HG03571 (cell line): Measurements from ENCODE around the gene IL17RE.

Source experiments
- ATAC-seq: cut with Tn5 transposase; IDR thresholded peaks from one replicate; pipeline ENCODE4 v1.9.1; 2021; ENCODE audit not compliant: unreplicated experiment

IL17RE gene

GRCh38 chr3:9903238-9903624, 583 bp downstream of the IL17RE start:
- ATAC-seq: no peak

DNA sequence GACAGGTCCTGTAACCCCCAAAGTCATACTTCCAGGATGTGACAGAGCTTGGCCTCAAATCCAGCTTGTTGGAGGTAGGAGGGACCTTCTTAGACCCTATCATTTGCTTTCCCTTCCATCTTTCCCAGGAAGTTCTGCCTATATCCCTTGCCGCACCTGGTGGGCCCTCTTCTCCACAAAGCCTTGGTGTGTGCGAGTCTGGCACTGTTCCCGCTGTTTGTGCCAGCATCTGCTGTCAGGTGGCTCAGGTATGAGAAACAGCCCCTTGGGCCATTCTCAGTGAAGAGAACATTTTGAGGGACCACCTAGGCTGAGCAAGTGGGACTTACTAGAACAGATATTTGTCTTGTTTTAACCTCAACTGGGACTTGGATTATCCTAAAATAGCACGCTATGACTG, 1.3 kb downstream of the IL17RE start:
- no peak for ATAC-seq

DNA sequence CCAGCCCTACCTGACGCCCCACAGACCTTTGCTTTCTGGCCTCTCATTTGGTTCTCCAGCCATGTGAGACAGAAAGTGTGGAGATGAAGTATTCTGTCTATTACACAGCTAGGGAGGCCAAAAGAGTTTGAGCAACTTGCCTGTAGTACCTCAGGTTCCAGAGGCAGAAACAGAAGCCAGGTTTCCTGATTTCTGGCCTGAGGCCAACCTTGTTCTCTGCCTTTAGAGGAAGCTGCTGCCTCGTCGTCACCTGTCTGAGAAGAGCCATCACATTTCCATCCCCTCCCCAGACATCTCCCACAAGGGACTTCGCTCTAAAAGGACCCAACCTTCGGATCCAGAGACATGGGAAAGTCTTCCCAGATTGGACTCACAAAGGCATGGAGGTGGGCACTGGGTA, 3.8 kb downstream of the IL17RE start:
- ATAC-seq: no peak

GRCh38 chr3:9908286-9908685, 5.6 kb downstream of the IL17RE start:
- no peak for ATAC-seq

DNA sequence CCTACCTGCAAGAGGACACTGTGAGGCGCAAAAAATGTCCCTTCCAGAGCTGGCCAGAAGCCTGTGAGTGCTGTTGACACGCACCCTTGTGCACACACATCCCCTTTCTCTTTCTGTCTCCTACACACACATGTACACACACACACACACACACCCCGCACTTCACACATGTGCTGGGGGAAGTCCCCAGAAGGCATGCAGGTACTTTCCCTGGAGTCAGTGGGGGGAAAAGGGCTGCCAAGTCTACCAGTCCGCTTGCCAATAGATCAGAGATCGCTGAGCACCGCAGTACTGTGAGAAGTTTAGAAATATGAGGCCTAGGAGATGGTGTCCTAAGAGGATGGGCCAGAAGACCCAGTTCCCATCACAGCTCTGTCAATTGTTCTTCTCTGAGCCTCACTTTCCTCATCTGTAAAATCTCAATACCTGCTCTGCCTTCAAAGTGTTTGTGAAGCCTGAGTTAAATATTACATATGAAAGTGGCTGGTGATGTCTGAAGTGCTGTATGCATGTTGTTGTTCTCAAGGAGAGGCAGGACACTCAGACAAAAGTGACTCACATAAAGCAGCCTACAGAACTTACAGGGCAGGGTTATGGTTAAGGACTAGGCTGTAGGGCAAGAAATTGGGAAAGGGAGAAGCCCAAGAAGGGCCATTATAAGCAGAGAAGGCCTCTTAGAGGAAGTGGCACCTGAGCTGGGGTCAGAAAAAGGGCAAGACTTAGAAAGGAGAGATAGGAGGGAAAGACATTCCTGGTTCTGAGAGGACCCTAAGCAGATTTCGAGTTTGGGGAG, 6.8 kb downstream of the IL17RE start:
- ATAC-seq: no peak

- ATAC-seq: no peak
Measured at GRCh38 chr3:9911863-9912262, 9.2 kb downstream of the IL17RE start.

DNA sequence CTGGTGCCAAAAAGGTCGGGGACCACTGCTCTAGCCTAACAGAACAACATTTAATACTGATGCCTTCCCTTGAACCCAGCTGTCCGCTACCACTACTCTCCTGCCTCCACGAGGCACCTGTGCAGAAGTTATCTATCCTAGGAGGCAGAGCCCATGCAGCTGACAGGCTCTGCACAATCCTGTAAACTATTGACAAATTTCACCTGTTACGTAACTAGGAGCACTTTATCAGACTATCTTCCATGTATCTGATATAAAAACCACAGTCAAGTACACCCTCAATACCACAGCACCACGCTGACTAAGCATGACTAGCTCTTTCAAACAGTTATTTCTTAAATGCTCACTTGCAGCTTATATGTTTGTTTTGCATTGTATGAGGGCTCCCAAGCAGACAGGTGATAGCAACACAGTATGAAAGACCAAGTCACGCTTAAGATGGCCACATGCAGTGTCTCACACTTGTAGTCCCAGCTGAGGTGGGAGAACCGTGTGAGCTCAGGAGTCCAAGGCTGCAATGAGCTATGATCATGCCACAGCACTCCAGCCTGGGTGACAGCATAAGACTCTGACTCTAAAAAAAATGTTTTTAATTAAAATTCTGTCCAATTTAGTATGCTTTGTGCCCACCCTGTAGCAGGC, 9.8 kb downstream of the IL17RE start:
- no peak for ATAC-seq

DNA sequence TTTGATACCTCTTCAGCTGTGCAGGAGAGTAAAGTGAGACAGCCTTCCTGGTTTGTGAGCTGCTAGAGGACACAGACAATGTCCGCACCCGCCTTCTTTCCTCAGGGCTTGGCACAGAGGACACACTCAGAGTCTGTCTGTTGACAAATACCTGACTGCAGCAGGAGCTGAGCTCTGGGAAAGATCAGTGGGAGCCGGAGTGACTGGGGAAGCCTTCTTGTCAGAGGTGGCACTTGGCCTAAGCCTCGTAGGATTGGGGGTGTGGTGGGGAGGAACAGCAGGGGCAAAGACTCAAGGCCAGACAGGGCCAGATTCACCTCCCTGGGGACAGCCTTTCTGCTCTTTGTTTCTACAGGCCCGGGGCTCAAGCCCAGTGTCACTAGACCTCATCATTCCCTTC, 11.0 kb downstream of the IL17RE start:
- ATAC-seq: no peak

GRCh38 chr3:9914011-9914410, 11.4 kb downstream of the IL17RE start:
- no peak for ATAC-seq

GRCh38 chr3:9914559-9915253, 12.1 kb downstream of the IL17RE start:
- no peak for ATAC-seq

- ATAC-seq: no peak
Measured at GRCh38 chr3:9915254-9916141, 12.8 kb downstream of the IL17RE start.

- no peak for ATAC-seq
Measured at GRCh38 chr3:9916346-9916733, 13.7 kb downstream of the IL17RE start.

DNA sequence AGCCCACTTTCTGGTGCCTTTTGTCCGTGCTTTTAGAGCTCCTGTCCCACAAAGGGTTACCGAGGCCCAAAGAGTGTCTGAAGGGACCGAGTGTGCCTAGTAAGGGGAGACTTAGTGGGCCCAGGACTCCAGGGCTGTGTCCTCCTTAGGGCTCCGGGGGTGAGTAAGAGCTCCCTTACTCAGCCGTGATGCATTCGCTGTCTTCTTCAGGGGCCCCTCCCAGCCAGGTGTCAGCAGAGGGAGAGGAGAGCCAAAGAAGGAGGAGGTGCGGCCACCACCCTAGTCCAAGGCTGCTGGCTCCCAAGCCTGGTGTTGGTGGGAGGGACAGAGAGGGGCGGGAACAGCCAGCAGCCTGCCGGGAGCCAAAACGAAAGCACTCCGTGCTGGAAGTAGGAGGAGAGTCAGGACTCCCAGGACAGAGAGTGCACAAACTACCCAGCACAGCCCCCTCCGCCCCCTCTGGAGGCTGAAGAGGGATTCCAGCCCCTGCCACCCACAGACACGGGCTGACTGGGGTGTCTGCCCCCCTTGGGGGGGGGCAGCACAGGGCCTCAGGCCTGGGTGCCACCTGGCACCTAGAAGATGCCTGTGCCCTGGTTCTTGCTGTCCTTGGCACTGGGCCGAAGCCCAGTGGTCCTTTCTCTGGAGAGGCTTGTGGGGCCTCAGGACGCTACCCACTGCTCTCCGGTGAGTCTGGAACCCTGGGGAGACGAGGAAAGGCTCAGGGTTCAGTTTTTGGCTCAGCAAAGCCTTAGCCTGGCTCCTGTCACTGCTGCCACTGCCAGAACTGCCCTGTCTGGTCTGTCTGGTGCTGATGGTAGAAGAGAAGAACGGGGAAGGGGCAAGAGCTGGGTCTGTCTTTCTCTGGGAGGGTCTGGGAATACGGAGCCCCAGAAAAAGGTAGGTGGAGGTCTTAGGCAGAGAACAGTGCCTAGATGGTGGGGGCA, 14.4 kb downstream of the IL17RE start, which contains the start of gene IL17RC:
Gene IL17RC (plus strand): TSS at position 365 of the 947 bp plus-strand sequence. CDS start 218 bp downstream, at position 583.
- ATAC-seq: no peak

DNA sequence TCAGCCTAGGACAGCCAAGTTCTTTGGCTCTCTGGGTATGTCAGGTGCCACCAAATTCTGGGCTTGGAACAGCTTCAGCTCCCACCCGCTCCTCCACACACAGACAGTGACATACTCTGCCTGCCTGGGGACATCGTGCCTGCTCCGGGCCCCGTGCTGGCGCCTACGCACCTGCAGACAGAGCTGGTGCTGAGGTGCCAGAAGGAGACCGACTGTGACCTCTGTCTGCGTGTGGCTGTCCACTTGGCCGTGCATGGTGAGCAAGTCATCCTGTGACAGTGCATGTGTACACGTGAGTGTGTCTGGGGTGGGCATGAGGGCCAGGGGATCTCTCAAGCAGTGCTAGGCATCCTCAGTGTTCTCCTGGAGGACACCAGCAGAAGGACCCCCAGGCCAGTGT, 15.2 kb downstream of the IL17RE start:
- ATAC-seq: no peak

DNA sequence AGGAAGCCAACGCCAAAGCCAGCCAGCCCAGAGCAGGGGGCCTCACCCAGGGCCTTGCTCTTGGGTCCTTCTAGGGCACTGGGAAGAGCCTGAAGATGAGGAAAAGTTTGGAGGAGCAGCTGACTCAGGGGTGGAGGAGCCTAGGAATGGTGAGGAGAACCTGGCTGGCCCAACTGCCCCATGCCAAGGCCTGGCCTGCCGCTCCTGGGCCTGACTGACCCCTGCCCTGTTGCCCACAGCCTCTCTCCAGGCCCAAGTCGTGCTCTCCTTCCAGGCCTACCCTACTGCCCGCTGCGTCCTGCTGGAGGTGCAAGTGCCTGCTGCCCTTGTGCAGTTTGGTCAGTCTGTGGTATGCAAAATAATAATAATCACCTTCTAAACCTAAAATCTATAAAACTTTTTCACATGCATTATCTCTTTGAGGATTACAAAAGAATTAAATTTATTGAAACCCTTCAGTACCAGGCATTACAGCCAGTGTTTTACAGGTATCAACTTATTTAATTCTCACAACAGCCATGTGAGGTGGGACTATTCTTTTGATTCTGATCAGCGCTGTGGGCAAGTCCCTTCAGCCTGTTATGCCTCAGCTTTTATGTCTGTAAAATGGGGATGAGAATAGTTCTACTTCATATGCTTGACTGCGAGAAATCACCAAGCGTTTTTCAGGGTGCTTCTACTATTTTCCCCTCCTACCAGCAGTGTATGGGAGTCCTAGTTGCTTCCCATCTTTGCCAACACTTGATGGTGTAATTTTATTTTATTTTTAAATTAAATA, 15.8 kb downstream of the IL17RE start:
- ATAC-seq: no peak

DNA sequence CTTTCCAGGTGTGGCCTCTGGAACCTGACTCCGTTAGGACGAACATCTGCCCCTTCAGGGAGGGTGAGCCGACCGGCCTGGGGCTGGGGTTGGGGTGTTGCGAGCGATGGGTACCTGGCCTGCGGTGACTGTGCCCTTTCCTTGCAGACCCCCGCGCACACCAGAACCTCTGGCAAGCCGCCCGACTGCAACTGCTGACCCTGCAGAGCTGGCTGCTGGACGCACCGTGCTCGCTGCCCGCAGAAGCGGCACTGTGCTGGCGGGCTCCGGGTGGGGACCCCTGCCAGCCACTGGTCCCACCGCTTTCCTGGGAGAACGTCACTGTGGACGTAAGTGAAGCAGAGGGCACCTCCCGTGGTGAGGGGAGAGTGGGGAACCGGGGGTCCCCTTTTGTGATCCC, 25.5 kb downstream of the IL17RE start:
- no peak for ATAC-seq

DNA sequence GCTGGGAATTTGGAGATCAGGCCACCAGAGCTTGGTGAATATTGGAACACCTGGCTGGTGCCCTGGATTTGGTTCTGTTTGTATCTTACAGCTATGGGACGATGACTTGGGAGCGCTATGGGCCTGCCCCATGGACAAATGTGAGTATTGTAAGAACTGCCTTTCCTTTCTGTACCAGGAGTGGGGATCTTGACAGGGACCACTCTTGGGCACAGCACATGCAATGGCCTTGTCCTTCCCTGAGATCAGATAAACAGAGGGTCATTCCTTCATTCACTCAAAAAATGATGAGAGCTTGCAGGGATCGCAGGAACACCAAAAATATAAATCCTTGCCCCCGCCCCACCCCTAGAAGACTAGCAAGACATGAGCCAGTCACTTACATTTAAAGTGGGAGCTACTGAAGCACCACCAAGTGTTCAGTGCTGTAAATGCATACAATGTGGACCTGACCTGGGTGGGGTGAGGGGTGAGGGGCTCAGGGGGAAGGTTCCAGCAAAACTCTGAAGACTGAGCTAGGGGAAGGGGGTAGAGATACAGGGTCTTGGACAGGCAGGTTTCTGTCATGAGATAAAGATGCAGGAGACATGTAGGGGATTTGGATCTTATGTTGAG, 28.3 kb downstream of the IL17RE start:
- ATAC-seq: no peak

DNA sequence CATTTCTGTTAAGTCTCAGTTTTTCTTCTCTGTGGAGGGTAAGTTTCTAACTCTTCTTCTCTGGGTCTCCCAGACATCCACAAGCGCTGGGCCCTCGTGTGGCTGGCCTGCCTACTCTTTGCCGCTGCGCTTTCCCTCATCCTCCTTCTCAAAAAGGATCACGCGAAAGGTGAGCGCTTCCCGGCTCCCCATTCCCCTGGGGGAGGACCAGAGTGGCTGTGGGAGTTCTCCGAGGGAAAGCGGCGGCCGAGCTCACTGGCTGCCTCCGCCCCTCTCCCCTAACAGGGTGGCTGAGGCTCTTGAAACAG, 29.8 kb downstream of the IL17RE start:
- no peak for ATAC-seq
